GM19035 (cell line): Measurements from ENCODE around the gene NR0B2.
"Not testable (repeated sequence)": the region's sequence is repeated elsewhere in the genome, so short reads cannot be mapped to it uniquely, and the experiment has no call there.

Source experiments
- ATAC-seq: cut with Tn5 transposase; IDR thresholded peaks from one replicate; pipeline ENCODE4 v1.9.1; 2021; ENCODE audit not compliant: unreplicated experiment

The NR0B2 gene

GRCh38 chr1:26913754-26914619 is at the start of gene NR0B2:
TSS of gene NR0B2 (minus strand) at chr1:26913975. CDS start at chr1:26913940, 35 bp downstream.
- no peak for ATAC-seq

DNA sequence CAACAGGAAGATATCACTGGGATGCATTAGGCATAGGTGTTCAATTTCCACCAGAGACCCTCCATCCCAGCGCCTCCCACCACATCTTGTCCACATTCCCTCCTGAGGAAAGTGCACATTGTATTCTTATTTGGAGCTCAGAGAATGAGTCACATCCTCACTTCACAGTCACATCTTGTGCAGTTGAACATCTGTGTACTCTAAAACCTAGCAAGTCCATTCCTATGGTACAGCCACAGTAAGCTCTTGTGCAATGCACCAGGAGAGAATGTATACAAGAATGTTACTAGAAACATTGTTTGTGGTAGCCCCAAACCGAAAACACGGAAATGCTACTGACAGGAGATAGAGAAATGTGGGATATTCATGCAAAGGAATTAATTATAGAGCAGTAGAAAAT is 48.1 kb upstream of the NR0B2 start:
- ATAC-seq, result no peak

- no peak for ATAC-seq
These were observed 46.8 kb upstream of the NR0B2 start for GRCh38 chr1:26960625-26960966.

GRCh38 chr1:26959722-26960624 is 46.2 kb upstream of the NR0B2 start, which contains the start of gene KDF1:
TSS of gene KDF1 (minus strand) at chr1:26960468. CDS start at chr1:26952380, 8,088 bp downstream.
- ATAC-seq, result no peak

GRCh38 chr1:26959270-26959669 is 45.5 kb upstream of the NR0B2 start:
- no peak for ATAC-seq

DNA sequence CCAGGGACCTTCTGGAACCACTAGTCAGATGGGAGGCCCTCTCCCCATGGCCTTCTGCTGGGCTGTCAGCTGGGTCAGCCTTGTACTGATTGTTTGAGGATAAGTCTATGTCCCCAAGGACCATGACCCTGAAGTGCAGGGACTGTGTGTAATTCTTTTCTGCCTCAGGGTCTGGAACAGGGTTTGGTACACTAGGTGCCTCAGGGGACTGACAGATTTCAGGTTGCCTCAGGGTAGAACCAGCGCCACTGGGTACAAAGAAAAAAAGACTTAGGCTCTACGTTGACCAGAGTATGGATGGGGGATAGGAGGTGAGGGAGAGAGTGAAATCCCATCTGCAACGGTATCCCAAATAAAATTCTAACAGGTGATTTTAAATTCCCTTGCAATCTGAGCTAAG is 43.5 kb upstream of the NR0B2 start:
- ATAC-seq, result no peak

- no peak for ATAC-seq
These were observed 42.5 kb upstream of the NR0B2 start for GRCh38 chr1:26956321-26956720.

- no peak for ATAC-seq
These were observed 39.6 kb upstream of the NR0B2 start for GRCh38 chr1:26953374-26953773.

DNA sequence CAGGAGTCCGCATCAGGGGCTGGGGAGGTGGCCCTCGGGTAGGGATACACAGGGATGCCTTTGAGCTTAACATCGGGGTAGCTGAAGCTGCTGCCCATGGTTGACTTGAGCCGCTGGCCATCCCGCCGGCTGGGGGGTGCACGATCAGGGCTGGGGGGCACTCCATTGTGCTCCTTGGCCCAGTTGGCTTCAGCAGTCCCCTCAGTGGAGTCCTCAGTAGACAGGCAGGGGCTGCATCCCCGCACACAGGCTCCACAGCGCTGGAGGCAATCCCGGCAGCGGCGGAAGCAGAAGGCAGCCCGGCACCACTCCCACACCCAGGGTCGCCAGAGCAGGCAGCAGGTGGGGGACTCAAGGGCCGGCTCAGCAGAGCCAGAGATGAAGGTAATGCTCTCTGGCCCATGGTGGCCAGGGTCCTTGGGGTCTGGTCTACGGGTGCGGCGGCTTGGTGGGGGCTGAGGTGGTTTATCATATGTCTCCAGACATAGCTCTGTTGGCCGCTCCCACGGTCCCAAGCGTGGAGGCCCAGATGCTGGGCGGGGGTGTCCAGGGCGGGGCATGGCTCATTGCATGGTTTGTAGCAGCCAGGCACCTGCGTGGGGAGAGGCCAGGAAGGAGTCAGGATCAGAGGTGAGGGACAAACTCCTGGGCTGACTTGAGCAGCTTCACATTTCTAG is 38.2 kb upstream of the NR0B2 start:
- ATAC-seq, result no peak

DNA sequence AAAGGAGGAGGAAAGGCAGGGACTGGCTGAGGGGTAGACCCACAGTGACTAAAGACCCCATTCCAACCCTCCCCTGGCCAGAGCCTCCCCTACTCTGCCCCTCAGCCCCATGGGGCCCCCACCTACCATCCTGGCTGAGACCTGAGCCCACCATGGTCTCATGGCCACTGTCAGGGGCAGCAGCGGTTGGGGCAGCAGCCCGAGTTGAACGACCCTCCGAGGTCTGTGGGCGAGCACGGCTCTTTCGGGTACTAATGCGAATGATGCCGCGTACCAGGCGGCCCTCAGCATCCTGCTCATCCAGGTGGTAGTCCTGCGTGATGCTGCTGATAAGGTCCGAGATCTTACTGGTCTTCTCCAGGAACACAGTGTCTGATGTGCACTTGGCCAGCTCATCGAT is 37.4 kb upstream of the NR0B2 start:
- ATAC-seq, result no peak

DNA sequence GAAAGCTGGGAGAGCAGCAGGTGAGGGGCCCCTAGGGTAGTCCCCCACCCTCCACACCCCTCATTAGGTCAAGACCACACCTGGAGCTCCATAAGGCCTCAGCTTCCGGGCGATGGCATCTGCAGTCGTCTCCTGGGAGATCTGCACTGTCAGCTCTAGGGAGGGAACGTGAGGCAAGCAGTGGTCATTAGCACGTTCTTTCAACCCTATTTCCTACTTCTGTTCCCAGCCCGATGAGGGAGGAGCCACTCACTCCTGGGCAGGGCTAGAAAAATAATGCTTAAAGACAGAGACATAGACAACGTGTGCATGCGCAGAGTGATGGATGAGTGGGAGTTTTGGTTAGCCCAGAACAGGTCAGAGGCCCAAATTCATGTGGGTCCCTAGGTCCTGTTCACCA is 36.8 kb upstream of the NR0B2 start:
- ATAC-seq, result no peak

- no peak for ATAC-seq
These were observed 36.1 kb upstream of the NR0B2 start for GRCh38 chr1:26949926-26950319.

DNA sequence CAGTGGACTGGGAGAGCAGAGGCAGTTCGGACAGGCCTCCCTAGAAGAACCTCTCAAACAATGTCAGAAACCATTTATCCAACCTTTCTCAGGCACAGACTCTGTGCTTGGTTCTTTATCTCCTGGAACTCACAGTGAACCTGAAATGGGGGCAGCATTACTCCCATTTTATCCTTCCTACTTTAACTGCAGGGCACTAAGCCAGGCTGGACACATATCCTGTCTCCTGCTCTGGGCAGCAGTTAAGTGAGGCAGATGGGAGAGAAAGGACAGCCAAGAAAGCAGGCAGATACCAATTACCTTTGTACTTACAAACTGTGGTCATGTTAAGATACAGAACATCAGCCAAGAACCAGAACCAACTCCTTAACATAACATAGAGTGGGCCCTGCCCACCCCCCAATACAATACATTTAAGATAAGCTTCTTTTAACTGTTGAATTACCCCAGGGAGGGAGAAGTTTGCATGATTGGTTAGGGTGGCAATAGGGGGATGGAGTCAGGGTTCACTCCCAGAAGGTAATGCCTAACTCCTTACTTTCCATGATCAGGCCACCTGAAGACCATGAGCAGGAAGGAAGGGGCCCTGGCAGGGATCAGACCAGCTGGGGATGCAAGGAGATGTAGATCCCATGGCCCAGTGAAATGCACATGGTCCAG is 35.6 kb upstream of the NR0B2 start:
- no peak for ATAC-seq

DNA sequence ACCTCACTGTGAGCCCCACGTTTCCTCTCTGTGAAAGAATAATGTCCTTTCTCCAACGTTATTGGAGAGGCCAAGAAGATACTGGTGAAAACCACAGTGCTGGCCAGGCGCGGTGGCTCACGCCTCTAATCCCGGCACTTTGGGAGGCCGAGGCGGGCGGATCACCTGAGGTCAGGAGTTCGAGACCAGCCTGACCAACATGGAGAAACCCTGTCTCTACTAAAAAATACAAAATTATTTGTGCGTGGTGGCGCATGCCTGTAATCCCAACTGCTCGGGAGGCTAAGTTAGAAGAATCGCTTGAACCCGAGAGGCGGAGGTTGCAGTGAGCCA is 34.9 kb upstream of the NR0B2 start:
- ATAC-seq, result not testable (repeated sequence)

DNA sequence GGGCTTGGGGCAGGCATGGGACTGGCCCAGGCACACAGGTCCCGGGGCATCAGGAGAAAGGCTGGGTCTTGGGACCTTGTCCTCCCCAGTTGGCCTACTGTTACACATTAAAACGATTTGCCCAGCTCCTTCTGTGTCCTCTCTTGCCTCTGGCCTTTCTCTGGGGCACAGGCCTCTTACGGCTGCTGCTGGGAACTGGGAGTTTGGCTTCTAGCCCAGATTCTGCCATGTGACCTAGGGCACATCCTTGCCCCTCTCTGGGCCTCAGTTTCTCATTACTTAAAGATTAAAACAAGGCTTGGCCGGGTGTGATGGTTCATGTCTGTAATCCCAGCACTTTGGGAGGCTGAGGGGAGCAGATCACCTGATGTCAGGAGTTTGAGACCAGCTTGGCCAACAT is 32.5 kb upstream of the NR0B2 start:
- ATAC-seq, result no peak

DNA sequence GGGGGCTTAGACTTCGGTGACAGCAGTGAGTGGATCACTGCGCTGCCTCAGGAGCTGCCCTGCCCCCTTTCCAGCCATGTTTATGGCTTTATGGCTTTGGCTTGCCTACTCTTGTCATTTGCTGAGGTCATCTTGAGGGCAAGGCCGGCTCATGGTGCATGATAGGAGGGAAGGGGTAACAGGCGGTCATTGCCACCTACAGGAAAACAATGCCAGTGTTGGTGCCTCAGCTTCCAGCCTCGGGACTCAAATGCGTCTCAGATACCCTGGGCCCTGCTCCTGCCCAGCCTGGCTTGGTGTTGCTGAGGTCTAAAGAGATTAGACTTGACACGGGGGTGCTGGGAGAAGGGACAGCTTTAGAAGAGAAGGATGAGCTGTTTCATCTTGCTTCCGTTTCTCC is 32.0 kb upstream of the NR0B2 start:
- no peak for ATAC-seq

DNA sequence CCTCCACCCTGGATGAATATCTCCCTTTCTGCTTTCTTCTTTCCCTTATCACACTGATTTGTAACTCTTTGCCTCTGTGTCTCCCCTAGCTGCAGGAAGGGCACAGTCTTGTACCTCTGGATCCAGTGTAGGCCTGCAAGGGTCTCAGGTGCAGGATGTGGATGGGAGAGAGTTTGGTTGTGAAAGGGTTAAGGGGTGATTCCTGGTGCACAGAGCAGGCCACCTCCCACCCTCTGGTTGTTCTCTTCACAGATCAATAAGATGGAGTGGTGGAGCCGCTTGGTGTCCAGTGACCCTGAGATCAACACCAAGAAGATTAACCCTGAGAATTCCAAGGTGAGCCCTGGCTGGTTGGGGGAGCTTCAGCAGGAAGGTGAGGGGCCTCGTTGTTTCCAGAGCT is 31.4 kb upstream of the NR0B2 start:
- ATAC-seq, result no peak

- no peak for ATAC-seq
These were observed 28.9 kb upstream of the NR0B2 start for GRCh38 chr1:26942656-26943055.

GRCh38 chr1:26941311-26941710 is 27.5 kb upstream of the NR0B2 start:
- ATAC-seq, result no peak

DNA sequence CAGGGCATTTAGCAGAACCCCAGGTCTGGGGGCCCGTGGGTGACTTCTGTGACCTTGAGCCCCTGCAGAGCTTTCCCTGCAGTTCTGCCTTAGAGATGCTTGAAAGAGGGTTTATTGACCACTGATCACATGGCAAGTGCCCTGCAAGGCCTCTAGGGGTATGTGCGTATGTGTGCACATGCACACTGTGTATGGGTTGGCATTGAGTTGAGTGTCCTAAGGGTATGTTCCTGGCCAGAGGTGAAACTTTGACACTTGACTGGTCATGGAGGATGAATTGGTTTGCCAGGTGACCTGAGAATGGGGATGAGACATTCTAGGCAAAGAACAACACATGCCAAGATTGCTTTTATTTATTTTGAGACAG is 24.9 kb upstream of the NR0B2 start:
- no peak for ATAC-seq

- no peak for ATAC-seq
These were observed 24.4 kb upstream of the NR0B2 start for GRCh38 chr1:26938004-26938658.
